Spleen (tissue), 11 donors: ENCODE measurements around the gene PPP1R1B. TPM values are rescaled to one million over a fixed set of nuclear protein-coding genes. Genes with fewer than 3 reads are reported as not detected.

ENCODE experiments used
- DNase-seq: peaks from one replicate; pipeline ENCODE4 v3.0.0-alpha.2; 2020
- H3K27ac ChIP-seq, 8 donors: fragments of 200-600 bp; sonication (generic) in 7 of 8; 1 replicate in 4 of 8; 2 replicates in 4 of 8; pipeline versions ENCODE4 v1.5.0 to v1.8.0; 2016 to 2021; ENCODE audit warnings: inconsistent platforms in 4 of 8, mild to moderate bottlenecking in 4 of 8, moderate library complexity in 1 of 8
- H3K27me3 ChIP-seq, 7 donors: fragments of 200-600 bp; sonication (generic) in 6 of 7; replicated peaks in 1 of 7; 1 replicate in 4 of 7; 2 replicates in 3 of 7; pipeline versions ENCODE4 v1.5.0 to v1.8.0; 2016 to 2021; ENCODE audit warnings: inconsistent platforms in 3 of 7, mild to moderate bottlenecking in 1 of 7
- H3K36me3 ChIP-seq, 6 donors: fragments of 200-600 bp; sonication (generic) in 5 of 6; 1 replicate in 4 of 6; 2 replicates in 2 of 6; pipeline versions ENCODE4 v1.5.0 to v1.8.0; 2016 to 2021; ENCODE audit warnings: inconsistent platforms in 2 of 6
- H3K4me1 ChIP-seq, 6 donors: fragments of 200-600 bp; sonication (generic) in 5 of 6; 1 replicate in 3 of 6; 2 replicates in 3 of 6; pipeline versions ENCODE4 v1.5.0 to v1.8.0; 2016 to 2021; ENCODE audit warnings: inconsistent platforms in 3 of 6
- H3K4me3 ChIP-seq, 8 donors: fragments of 200-600 bp; sonication (generic) in 7 of 8; 1 replicate in 4 of 8; 2 replicates in 4 of 8; pipeline versions ENCODE4 v1.5.0 to v1.8.0; 2016 to 2021; ENCODE audit warnings: inconsistent platforms in 4 of 8, mild to moderate bottlenecking in 4 of 8, moderate library complexity in 2 of 8
- H3K9me3 ChIP-seq, 8 donors: fragments of 200-600 bp; sonication (generic) in 7 of 8; 1 replicate in 4 of 8; 2 replicates in 4 of 8; pipeline versions ENCODE4 v1.5.0 to v1.8.0; 2016 to 2021; ENCODE audit warnings: inconsistent platforms in 4 of 8
- POLR2A ChIP-seq, 3 donors: fragments of 450-650 bp; IDR thresholded peaks; one replicate each; pipeline ENCODE4 v1.5.1; 2017; ENCODE audit warnings: antibody characterized with exemption in 3 of 3, mild to moderate bottlenecking in 1 of 3
- POLR2AphosphoS5 ChIP-seq, 3 donors: sonication (generic); formaldehyde crosslinking; IDR thresholded peaks; one replicate each; pipeline ENCODE4 v1.5.1; 2017; ENCODE audit warnings: antibody characterized with exemption in 3 of 3
- WGBS, 5 donors: extraction: QIAGEN DNeasy Blood & Tissue Kit in 3 of 5; methylation state at CpG; one replicate each; pipeline versions ENCODE4 v1.1.5 to v1.1.7; 2013 to 2018; 5-methylcytosine and 5-hydroxymethylcytosine counted together
- intact Hi-C: fragments of 100-400 bp; cut with DNase I; formaldehyde crosslinking; loops from one replicate; pipeline ENCODE4 v1.15.0; 2023; ENCODE audit warnings: low total_unique reads
- polyA plus RNA-seq, 3 donors: library from polyadenylated mRNA; stranded (reverse); fragments of 200-250 nt; gene quantifications; one replicate each; pipeline ENCODE4 v1.2.1, GENCODE V29; 2013
- total RNA-seq, 7 donors: library from RNA; depleted of rRNA in 3 of 7; stranded (reverse); fragments of >200 nt in 3 of 7; fragmentation: NEBNext Ultra II Directional in 4 of 7; extraction: Animal tissue kit (Norgen Biotek cat#: 25700) in 4 of 7; gene quantifications; one replicate each; pipeline versions ENCODE4 v1.1.0 to v1.2.1, GENCODE V29; 2016 to 2021
- TF ChIP-seq, protein P1 (sequence below), 11 experiments: fragments of 200-600 bp in 7 of 11; fragments of 450-650 bp in 4 of 11; sonication (generic) in 4 of 11; IDR thresholded peaks in 8 of 11; conservative IDR thresholded peaks in 3 of 11; 1 replicate in 7 of 11; 2 replicates in 4 of 11; pipeline versions ENCODE4 v1.4.0 to v1.8.0; 2016 to 2021; ENCODE audit warnings: antibody characterized with exemption in 11 of 11, inconsistent platforms in 4 of 11, mild to moderate bottlenecking in 1 of 11
- donor health status: healthy with polysubstance abuse.
- donor health status: DM: no; HTN: no; CAD: no; lungs with moderate emphysema.
- donor health status: DM: no; HTN: no; CAD: no.
- donor health status: Bipolar disorder and iron deficiency.
- donor health status: healthy.
- donor health status: DM: no; HTN: no; CAD: no.
- donor health status: DM: yes; HTN: yes; CAD: no.

Gene PPP1R1B
- total and polyA plus RNA-seq, 10 donors, result 0.06 to 0.26 TPM; not detected in 8

DNA sequence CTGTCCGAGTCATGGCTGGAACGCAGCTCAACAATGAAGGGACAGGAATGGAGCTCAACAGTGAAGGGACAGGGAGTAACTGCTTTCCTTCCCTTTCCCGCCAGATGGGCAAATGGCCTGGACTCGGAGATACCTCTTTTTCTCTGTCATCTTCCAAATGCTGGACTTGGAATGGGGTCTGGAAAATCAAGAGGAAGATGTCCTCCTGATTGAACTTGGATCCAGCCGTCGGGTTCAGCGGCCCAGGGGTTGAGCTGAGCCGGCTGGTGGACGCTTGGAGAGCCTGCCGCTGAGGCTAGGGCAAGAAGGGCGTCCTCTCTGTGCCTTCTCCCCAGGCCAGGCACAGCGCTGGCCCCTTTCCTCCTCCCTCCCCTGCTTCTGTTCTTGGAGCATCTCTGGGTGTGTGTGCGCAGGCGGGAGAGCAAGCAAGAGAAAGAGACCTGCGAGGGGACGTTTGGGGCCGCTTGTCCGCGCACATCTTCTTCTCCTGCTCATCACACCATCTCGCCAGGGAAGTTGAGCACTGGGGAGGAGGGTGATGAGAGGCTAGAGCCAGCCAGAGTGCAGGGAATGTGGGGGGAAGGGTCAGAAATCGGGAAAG lies 25.7 kb upstream of the PPP1R1B start:
- Histone ChIP-seq H3K4me3 (no peak overlapping the region), H3K9me3 (no peaks in the 10 kb centered on the region), H3K4me1 (peaks cover 21 to 67% (median 53%) of the 10 kb centered on the region in 6 donors), H3K27ac (no peak overlapping the region), H3K27me3 (peaks cover 28 to 100% (median 99%) of the 10 kb centered on the region in 7 donors), H3K36me3 (no peaks in the 10 kb centered on the region)
- 10 to 20% (median 11%) methylated on average over 20 to 21 of the region's 21 CpGs for WGBS, 5 donors
- no peak for DNase-seq
- TF ChIP-seq POLR2A (IDR thresholded peaks at IDR 0.05) (no peak), POLR2AphosphoS5 (IDR thresholded peaks at IDR 0.05) (no peak)
- TF ChIP-seq, protein P1, sequence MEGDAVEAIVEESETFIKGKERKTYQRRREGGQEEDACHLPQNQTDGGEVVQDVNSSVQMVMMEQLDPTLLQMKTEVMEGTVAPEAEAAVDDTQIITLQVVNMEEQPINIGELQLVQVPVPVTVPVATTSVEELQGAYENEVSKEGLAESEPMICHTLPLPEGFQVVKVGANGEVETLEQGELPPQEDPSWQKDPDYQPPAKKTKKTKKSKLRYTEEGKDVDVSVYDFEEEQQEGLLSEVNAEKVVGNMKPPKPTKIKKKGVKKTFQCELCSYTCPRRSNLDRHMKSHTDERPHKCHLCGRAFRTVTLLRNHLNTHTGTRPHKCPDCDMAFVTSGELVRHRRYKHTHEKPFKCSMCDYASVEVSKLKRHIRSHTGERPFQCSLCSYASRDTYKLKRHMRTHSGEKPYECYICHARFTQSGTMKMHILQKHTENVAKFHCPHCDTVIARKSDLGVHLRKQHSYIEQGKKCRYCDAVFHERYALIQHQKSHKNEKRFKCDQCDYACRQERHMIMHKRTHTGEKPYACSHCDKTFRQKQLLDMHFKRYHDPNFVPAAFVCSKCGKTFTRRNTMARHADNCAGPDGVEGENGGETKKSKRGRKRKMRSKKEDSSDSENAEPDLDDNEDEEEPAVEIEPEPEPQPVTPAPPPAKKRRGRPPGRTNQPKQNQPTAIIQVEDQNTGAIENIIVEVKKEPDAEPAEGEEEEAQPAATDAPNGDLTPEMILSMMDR (IDR thresholded peaks at IDR 0.05 in 8 of 11, conservative IDR thresholded peaks at IDR 0.05 in 3 of 11), result no peak
- intact Hi-C loops, result no loop called here

DNA sequence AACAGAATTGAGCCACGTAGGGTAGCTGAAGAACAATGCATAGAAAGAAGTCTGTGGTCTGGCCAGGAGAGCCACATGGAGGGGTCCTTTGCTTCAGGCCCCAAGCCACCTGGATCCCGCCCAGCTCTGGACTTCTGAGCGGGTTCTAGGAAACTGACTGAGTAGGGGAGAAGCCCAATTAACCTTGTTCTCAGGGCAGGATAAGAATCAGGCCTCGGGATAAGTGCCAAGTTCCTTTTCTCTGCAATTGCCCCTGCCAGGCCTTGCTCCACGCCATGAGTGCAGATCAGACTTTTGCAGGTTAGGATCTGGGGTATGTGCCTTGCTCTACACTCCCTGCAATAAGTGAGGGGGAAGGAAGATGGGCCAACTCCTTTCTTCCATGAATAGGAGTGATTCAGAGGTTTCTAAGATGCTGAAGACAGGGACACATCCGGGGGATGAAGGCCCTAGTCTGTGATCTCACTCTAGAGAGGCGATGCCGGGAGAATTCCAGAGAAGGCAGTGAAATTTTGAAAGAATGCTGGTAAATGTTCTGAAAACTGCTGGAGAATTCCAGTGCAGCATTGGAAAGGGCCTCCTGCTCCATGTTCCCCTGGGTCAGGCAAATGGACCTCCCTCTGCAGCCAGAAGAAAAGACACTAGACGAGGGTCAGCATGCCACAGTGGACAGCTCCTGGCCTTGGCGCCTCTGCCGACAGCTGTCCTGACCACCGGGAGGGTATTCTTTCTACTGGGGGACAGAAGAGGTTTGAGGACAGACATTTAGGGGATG lies 24.8 kb upstream of the PPP1R1B start:
- WGBS, 5 donors, result 24 to 31% (median 27%) methylated on average over 12 of the region's 12 CpGs
- Histone ChIP-seq H3K4me1 (peaks cover 29 to 70% (median 60%) of the 10 kb centered on the region in 6 donors), H3K27me3 (peaks cover 31 to 100% (median 100%) of the 10 kb centered on the region in 7 donors), H3K36me3 (no peaks in the 10 kb centered on the region), H3K9me3 (no peaks in the 10 kb centered on the region), H3K4me3 (no peak overlapping the region), H3K27ac (no peak overlapping the region)
- TF ChIP-seq POLR2A (IDR thresholded peaks at IDR 0.05), result no peak
- intact Hi-C loops, result no loop called here
- no peak for DNase-seq

DNA sequence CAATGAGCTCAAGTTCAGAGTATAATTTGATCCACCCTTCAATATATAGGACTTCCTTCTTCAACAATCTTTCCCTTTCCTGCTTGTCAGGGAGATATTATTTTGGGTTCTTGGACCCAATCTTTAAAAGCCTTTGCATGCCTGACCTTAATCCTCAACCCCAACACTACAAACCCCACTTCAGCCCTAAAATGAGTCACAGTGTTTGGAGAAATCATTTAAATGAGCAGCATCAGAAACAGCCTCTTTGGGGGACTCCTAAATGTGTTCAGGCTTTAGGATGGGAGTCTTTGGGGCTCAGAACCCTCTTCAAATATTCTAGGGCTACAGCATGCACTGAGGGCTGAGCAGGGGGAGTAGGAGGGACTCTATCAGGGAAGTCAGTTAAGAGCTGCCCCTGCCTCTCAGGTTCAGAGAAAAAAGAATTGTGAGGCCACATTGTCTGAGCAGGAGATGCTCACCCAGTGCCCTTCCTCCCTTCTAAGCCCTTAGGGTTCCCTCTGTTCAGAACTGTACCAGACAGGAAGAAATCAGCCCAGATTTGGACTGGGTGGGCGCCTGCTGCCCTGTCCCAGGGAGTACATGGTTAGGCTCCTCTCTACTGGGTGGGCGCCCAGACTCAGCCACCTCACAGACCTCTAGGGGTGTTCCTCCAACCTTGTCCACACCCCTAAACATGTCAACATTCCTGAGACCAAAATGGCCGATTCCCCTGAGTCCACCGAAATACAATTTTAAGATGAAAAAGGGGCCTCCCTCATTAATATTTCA lies 24.0 kb upstream of the PPP1R1B start:
- Histone ChIP-seq H3K4me1 (peaks cover 32 to 71% (median 62%) of the 10 kb centered on the region in 6 donors), H3K36me3 (no peaks in the 10 kb centered on the region), H3K27me3 (peaks cover 34 to 100% (median 100%) of the 10 kb centered on the region in 7 donors), H3K27ac (no peak overlapping the region), H3K4me3 (no peak overlapping the region), H3K9me3 (no peaks in the 10 kb centered on the region)
- 31 to 52% (median 35%) methylated on average over 4 of the region's 4 CpGs for WGBS, 5 donors
- TF ChIP-seq, protein P1 (IDR thresholded peaks at IDR 0.05 in 8 of 11, conservative IDR thresholded peaks at IDR 0.05 in 3 of 11), result no peak
- no peak for TF ChIP-seq POLR2AphosphoS5 (IDR thresholded peaks at IDR 0.05)
- no peak for TF ChIP-seq POLR2A (IDR thresholded peaks at IDR 0.05)
- intact Hi-C loops, result no loop called here
- no peak for DNase-seq

DNA sequence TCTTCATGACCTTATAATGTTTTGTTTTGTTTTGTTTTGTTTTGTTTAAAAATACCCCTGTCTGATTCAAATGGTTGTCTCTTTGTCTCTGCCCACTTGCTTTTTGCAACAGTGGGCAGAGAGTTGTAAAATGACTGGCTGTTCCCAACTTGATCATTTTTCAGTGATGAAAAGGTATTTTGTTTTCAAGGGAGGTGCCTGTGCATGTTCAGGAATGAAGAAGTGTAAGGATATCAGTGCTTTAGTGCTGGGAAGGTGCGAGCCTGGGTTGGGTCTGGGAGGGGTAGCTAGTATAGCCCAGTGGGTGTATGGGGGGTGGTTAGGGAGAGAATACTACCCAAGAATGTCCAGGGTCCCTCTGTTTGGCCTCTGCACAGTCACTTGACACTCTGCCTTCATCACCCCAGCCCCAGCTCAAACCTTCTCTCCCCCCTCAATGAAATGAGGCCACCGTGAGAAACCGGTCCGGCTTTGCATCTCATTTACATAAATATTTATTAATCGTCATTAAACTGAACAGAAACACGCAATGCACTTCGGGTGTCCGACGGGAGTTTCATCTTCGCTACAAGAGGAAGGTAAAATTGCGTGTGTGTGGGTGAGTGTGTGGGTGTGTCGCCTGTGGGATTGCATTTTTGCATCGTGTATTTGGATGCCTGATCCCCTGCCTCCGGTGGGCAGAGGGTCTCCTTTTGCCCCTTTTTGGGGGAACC lies 23.3 kb upstream of the PPP1R1B start:
- intact Hi-C loops, result no loop called here
- no peak for TF ChIP-seq POLR2A (IDR thresholded peaks at IDR 0.05)
- no peak for TF ChIP-seq POLR2AphosphoS5 (IDR thresholded peaks at IDR 0.05)
- TF ChIP-seq, protein P1 (IDR thresholded peaks at IDR 0.05 in 8 of 11, conservative IDR thresholded peaks at IDR 0.05 in 3 of 11), result no peak
- WGBS, 5 donors, result 2 to 7% (median 3%) methylated on average over 14 of the region's 14 CpGs
- Histone ChIP-seq H3K9me3 (no peaks in the 10 kb centered on the region), H3K27ac (no peak overlapping the region), H3K27me3 (peaks cover 37 to 100% (median 100%) of the 10 kb centered on the region in 7 donors), H3K36me3 (no peaks in the 10 kb centered on the region), H3K4me1 (peaks cover 31 to 70% (median 56%) of the 10 kb centered on the region in 6 donors), H3K4me3 (no peak overlapping the region)
- no peak for DNase-seq
